Measurements from ENCODE around the gene RNFT2. TPM values are rescaled to one million over a fixed set of nuclear protein-coding genes. Genes with fewer than 3 reads are reported as not detected.

The RNFT2 gene
- 10 to 100 TPM in 1 of 3 donors, 1 to 10 TPM in 2; 7.4 to 10.5 (median 8.3) TPM for total RNA-seq

- H3K4me3 Mint-ChIP-seq: peak within 1 kb of the TSS; percentile 96
- no peaks in the 10 kb centered on the region for H3K9me3 Mint-ChIP-seq
- ATAC-seq (peak; percentile 96 to 97), DNase-seq (peak; percentile 98)
- H3K4me1 Mint-ChIP-seq (ENCODE audit: low read depth): peaks cover 26% of the 10 kb centered on the region
- H3K27me3 Mint-ChIP-seq (ENCODE audit: low read depth): no peaks in the 10 kb centered on the region
- H3K36me3 Mint-ChIP-seq (ENCODE audit: insufficient read depth): peaks cover 16% of the 10 kb centered on the region
Observed at GRCh38 chr12:116737774-116738657, at the start of gene RNFT2, which contains the start of gene SPRING1. Gene RNFT2, plus strand, starts transcription at chr12:116738315. Its CDS starts 2,183 bp downstream, at chr12:116740498. Gene SPRING1, minus strand, starts transcription at chr12:116738069. Its CDS starts 169 bp downstream, at chr12:116737900.

- peaks cover 2% of the 10 kb centered on the region for H3K4me1 Mint-ChIP-seq (ENCODE audit: low read depth)
- H3K27me3 Mint-ChIP-seq (ENCODE audit: low read depth): peaks cover 19% of the 10 kb centered on the region
- DNase-seq: no peak
- ATAC-seq: no peak
- no peaks in the 10 kb centered on the region for H3K36me3 Mint-ChIP-seq (ENCODE audit: insufficient read depth)
- H3K9me3 Mint-ChIP-seq: no peaks in the 10 kb centered on the region
- H3K4me3 Mint-ChIP-seq: no peak overlapping the region
Observed at GRCh38 chr12:116689521-116689920, 48.6 kb upstream of the RNFT2 start.

GRCh38 chr12:116689979-116690744 lies 48.0 kb upstream of the RNFT2 start:
- Mint-ChIP-seq H3K4me1 (ENCODE audit: low read depth) (peaks cover 6% of the 10 kb centered on the region), H3K9me3 (no peaks in the 10 kb centered on the region), H3K4me3 (no peak overlapping the region), H3K27me3 (ENCODE audit: low read depth) (peaks cover 26% of the 10 kb centered on the region), H3K36me3 (ENCODE audit: insufficient read depth) (no peaks in the 10 kb centered on the region)
- ATAC-seq: no peak
- no peak for DNase-seq

GRCh38 chr12:116691205-116691604 lies 46.9 kb upstream of the RNFT2 start:
- Mint-ChIP-seq H3K36me3 (ENCODE audit: insufficient read depth) (no peaks in the 10 kb centered on the region), H3K4me1 (ENCODE audit: low read depth) (peaks cover 6% of the 10 kb centered on the region), H3K4me3 (no peak overlapping the region), H3K27me3 (ENCODE audit: low read depth) (peaks cover 30% of the 10 kb centered on the region), H3K9me3 (no peaks in the 10 kb centered on the region)
- ATAC-seq (no peak), DNase-seq (no peak)

GRCh38 chr12:116691636-116692035 lies 46.5 kb upstream of the RNFT2 start:
- Mint-ChIP-seq H3K9me3 (no peaks in the 10 kb centered on the region), H3K4me3 (no peak overlapping the region), H3K4me1 (ENCODE audit: low read depth) (peaks cover 6% of the 10 kb centered on the region), H3K36me3 (ENCODE audit: insufficient read depth) (no peaks in the 10 kb centered on the region), H3K27me3 (ENCODE audit: low read depth) (peaks cover 34% of the 10 kb centered on the region)
- no peak for ATAC-seq
- no peak for DNase-seq

- Mint-ChIP-seq H3K9me3 (no peaks in the 10 kb centered on the region), H3K4me3 (no peak overlapping the region), H3K27me3 (ENCODE audit: low read depth) (peaks cover 34% of the 10 kb centered on the region), H3K36me3 (ENCODE audit: insufficient read depth) (no peaks in the 10 kb centered on the region), H3K4me1 (ENCODE audit: low read depth) (peaks cover 6% of the 10 kb centered on the region)
- no peak for DNase-seq
- ATAC-seq: no peak
Observed at GRCh38 chr12:116692605-116693004, 45.5 kb upstream of the RNFT2 start.

GRCh38 chr12:116693286-116694227 lies 44.6 kb upstream of the RNFT2 start:
- H3K4me1 Mint-ChIP-seq (ENCODE audit: low read depth): peaks cover 6% of the 10 kb centered on the region
- no peak overlapping the region for H3K4me3 Mint-ChIP-seq
- no peak for ATAC-seq
- H3K9me3 Mint-ChIP-seq: no peaks in the 10 kb centered on the region
- no peak for DNase-seq
- peaks cover 34% of the 10 kb centered on the region for H3K27me3 Mint-ChIP-seq (ENCODE audit: low read depth)
- no peaks in the 10 kb centered on the region for H3K36me3 Mint-ChIP-seq (ENCODE audit: insufficient read depth)

GRCh38 chr12:116694653-116695463 lies 43.3 kb upstream of the RNFT2 start:
- Mint-ChIP-seq H3K4me3 (no peak overlapping the region), H3K4me1 (ENCODE audit: low read depth) (peaks cover 6% of the 10 kb centered on the region), H3K36me3 (ENCODE audit: insufficient read depth) (no peaks in the 10 kb centered on the region), H3K9me3 (no peaks in the 10 kb centered on the region), H3K27me3 (ENCODE audit: low read depth) (peaks cover 34% of the 10 kb centered on the region)
- DNase-seq: no peak
- ATAC-seq: no peak

- peaks cover 34% of the 10 kb centered on the region for H3K27me3 Mint-ChIP-seq (ENCODE audit: low read depth)
- ATAC-seq: no peak
Observed at GRCh38 chr12:116695464-116695725, 42.7 kb upstream of the RNFT2 start.

GRCh38 chr12:116697305-116697704 lies 40.8 kb upstream of the RNFT2 start:
- H3K27me3 Mint-ChIP-seq (ENCODE audit: low read depth): peaks cover 28% of the 10 kb centered on the region
- no peaks in the 10 kb centered on the region for H3K36me3 Mint-ChIP-seq (ENCODE audit: insufficient read depth)
- no peak overlapping the region for H3K4me3 Mint-ChIP-seq
- H3K9me3 Mint-ChIP-seq: no peaks in the 10 kb centered on the region
- peaks cover 6% of the 10 kb centered on the region for H3K4me1 Mint-ChIP-seq (ENCODE audit: low read depth)
- no peak for DNase-seq
- no peak for ATAC-seq

More at GRCh38 chr12:116695464-116695725, 42.7 kb upstream of the RNFT2 start:
- DNase-seq: no peak
- peaks cover 6% of the 10 kb centered on the region for H3K4me1 Mint-ChIP-seq (ENCODE audit: low read depth)
- H3K36me3 Mint-ChIP-seq (ENCODE audit: insufficient read depth): no peaks in the 10 kb centered on the region
- no peaks in the 10 kb centered on the region for H3K9me3 Mint-ChIP-seq
- no peak overlapping the region for H3K4me3 Mint-ChIP-seq

- DNase-seq (no peak), ATAC-seq (no peak)
- no peaks in the 10 kb centered on the region for H3K36me3 Mint-ChIP-seq (ENCODE audit: insufficient read depth)
- H3K4me3 Mint-ChIP-seq: no peak overlapping the region
- H3K9me3 Mint-ChIP-seq: no peaks in the 10 kb centered on the region
- H3K27me3 Mint-ChIP-seq (ENCODE audit: low read depth): peaks cover 28% of the 10 kb centered on the region
- H3K4me1 Mint-ChIP-seq (ENCODE audit: low read depth): peaks cover 6% of the 10 kb centered on the region
Observed at GRCh38 chr12:116697716-116698115, 40.4 kb upstream of the RNFT2 start.

GRCh38 chr12:116698116-116698515 lies 40.0 kb upstream of the RNFT2 start:
- no peaks in the 10 kb centered on the region for H3K9me3 Mint-ChIP-seq
- peaks cover 26% of the 10 kb centered on the region for H3K27me3 Mint-ChIP-seq (ENCODE audit: low read depth)
- ATAC-seq (no peak), DNase-seq (no peak)
- no peak overlapping the region for H3K4me3 Mint-ChIP-seq
- no peaks in the 10 kb centered on the region for H3K36me3 Mint-ChIP-seq (ENCODE audit: insufficient read depth)
- peaks cover 4% of the 10 kb centered on the region for H3K4me1 Mint-ChIP-seq (ENCODE audit: low read depth)

- Mint-ChIP-seq H3K4me1 (ENCODE audit: low read depth) (peaks cover 6% of the 10 kb centered on the region), H3K27me3 (ENCODE audit: low read depth) (peaks cover 23% of the 10 kb centered on the region), H3K9me3 (no peaks in the 10 kb centered on the region), H3K4me3 (no peak overlapping the region), H3K36me3 (ENCODE audit: insufficient read depth) (no peaks in the 10 kb centered on the region)
- ATAC-seq (no peak), DNase-seq (no peak)
Observed at GRCh38 chr12:116698554-116699075, 39.5 kb upstream of the RNFT2 start.

Data from activated T-cell treated with anti-CD3 and anti-CD28 coated beads, Interleukin-2, amount 50 U/mL, for 4 hours (primary cell).